BJ (cell line): ENCODE measurements around the gene TNK2. TPM values are rescaled to one million over a fixed set of nuclear protein-coding genes. Genes with fewer than 3 reads are reported as not detected.

Source experiments
- CTCF ChIA-PET: fragments of 350-600 bp; formaldehyde crosslinking; extraction: SDS; loops from one replicate; lab custom pipeline; 2021; ENCODE audit warnings: antibody characterized with exemption, inconsistent platforms; lab: Yijun Ruan, JAX
- POLR2A ChIA-PET: fragments of 300-600 bp; sonication (Branson Sonifier 250); formaldehyde crosslinking; extraction: SDS; loops from one replicate; lab custom pipeline; 2021; ENCODE audit warnings: antibody characterized with exemption; lab: Charles Lee
- DNase-seq: peaks from one replicate; pipeline ENCODE4 v3.0.0-alpha.2; 2011; ENCODE audit warnings: low read depth
- H3K27me3 ChIP-seq: 2 replicates; pipeline ENCODE4 v1.6.0; 2011; ENCODE audit warnings: low read length; ENCODE audit not compliant: control insufficient read depth, insufficient read depth
- H3K36me3 ChIP-seq: 2 replicates; pipeline ENCODE4 v1.5.1; 2011; ENCODE audit warnings: low read length; ENCODE audit not compliant: control insufficient read depth, insufficient read depth
- H3K4me3 ChIP-seq: 2 replicates; pipeline ENCODE4 v1.5.1; 2011; ENCODE audit warnings: low read depth, mild to moderate bottlenecking, control low read depth, low read length
- CTCF ChIP-seq: IDR thresholded peaks from 2 replicates; pipeline ENCODE4 v1.5.1; 2011; ENCODE audit warnings: low read depth, mild to moderate bottlenecking, control low read depth, inconsistent platforms, low read length, moderate library complexity; ENCODE audit not compliant: insufficient read depth
- polyA plus RNA-seq: library from polyadenylated mRNA; depleted of rRNA; stranded (reverse); fragments of >200 nt; gene quantifications from 2 replicates; pipeline ENCODE4 v1.2.3, GENCODE V29; 2011

Gene TNK2
- polyA plus RNA-seq, 1 experiment = 6.3 TPM

- TF ChIP-seq CTCF = no peak
- Histone ChIP-seq H3K4me3 (no peak overlapping the region), H3K27me3 (no peaks in the 10 kb centered on the region), H3K36me3 (peaks cover 24% of the 10 kb centered on the region)
- DNase-seq = no peak
- CTCF ChIA-PET = interaction anchor here (1.1 to 3.0 kb wide), 2 partner anchors 12 to 20 kb away, joined by 5 to 29 read pairs; no protein-coding TSS in a partner anchor
- POLR2A ChIA-PET = no interaction called here
These were observed 25.2 kb downstream of the TNK2 start for GRCh38 chr3:195883160-195883559.

- Histone ChIP-seq H3K27me3 (no peaks in the 10 kb centered on the region), H3K4me3 (no peak overlapping the region), H3K36me3 (peaks cover 29% of the 10 kb centered on the region)
- POLR2A ChIA-PET = no interaction called here
- no peak for DNase-seq
- CTCF ChIA-PET = interaction anchor here (3.0 kb wide), 1 partner anchor 13 kb away, joined by 29 read pairs; no protein-coding TSS in a partner anchor
- TF ChIP-seq CTCF = no peak
These were observed 26.3 kb downstream of the TNK2 start for GRCh38 chr3:195882002-195882441.

- ChIA-PET CTCF (interaction anchor here (3.0 kb wide), 1 partner anchor 14 kb away, joined by 29 read pairs; no protein-coding TSS in a partner anchor), POLR2A (no interaction called here)
- Histone ChIP-seq H3K36me3 (peaks cover 27% of the 10 kb centered on the region), H3K27me3 (no peaks in the 10 kb centered on the region), H3K4me3 (no peak overlapping the region)
- DNase-seq = no peak
- TF ChIP-seq CTCF = no peak
These were observed 26.9 kb downstream of the TNK2 start for GRCh38 chr3:195881276-195881988.

- no peak for TF ChIP-seq CTCF
- H3K36me3 ChIP-seq = peaks cover 27% of the 10 kb centered on the region
- POLR2A ChIA-PET = no interaction called here
- CTCF ChIA-PET = interaction anchor here (0.7 kb wide), 1 partner anchor 15 kb away, joined by 3 read pairs; no protein-coding TSS in a partner anchor
- no peak overlapping the region for H3K4me3 ChIP-seq
- H3K27me3 ChIP-seq = no peaks in the 10 kb centered on the region
- no peak for DNase-seq
These were observed 28.3 kb downstream of the TNK2 start for GRCh38 chr3:195880037-195880431.

GRCh38 chr3:195879416-195880036 lies 28.8 kb downstream of the TNK2 start:
- TF ChIP-seq CTCF = no peak
- DNase-seq = no peak

More at GRCh38 chr3:195879416-195880036, 28.8 kb downstream of the TNK2 start:
- Histone ChIP-seq H3K27me3 (no peaks in the 10 kb centered on the region), H3K36me3 (peaks cover 27% of the 10 kb centered on the region), H3K4me3 (no peak overlapping the region)
- ChIA-PET CTCF (interaction anchor here (0.7 kb wide), 1 partner anchor 15 kb away, joined by 3 read pairs; no protein-coding TSS in a partner anchor), POLR2A (no interaction called here)
